K562 (cell line): Measurements from ENCODE around the gene TMEM108. TPM values are rescaled to one million over a fixed set of nuclear protein-coding genes. Genes with fewer than 3 reads are reported as not detected.

Experiments used
- ATAC-seq: fragments of 200-7000 bp; cut with Tn5 transposase; 3 replicates; pipeline ENCODE4 v1.9.1; 2020; ENCODE audit warnings: moderate library complexity
- BruUV-seq: library from RNA; stranded (reverse); fragments of 400-500 nt; replicated peaks from 2 replicates; lab custom pipeline; 2021; lab: Mats Ljungman, UMichigan
- CTCF ChIA-PET: fragments of 300-600 bp; formaldehyde crosslinking; extraction: SDS; loops from one replicate; lab custom pipeline; 2021; ENCODE audit warnings: low intra/inter-chr PET ratio; lab: Yijun Ruan, JAX
- POLR2A ChIA-PET: fragments of 300-600, 350-650 bp; sonication (Branson Sonifier 250); formaldehyde crosslinking; extraction: SDS; loops from one replicate; lab custom pipeline; 2021; ENCODE audit warnings: antibody characterized with exemption, inconsistent platforms; lab: Yijun Ruan, JAX
- DNase-seq, 4 experiments: peaks; one replicate each; pipeline versions ENCODE4 v3.0.0 to v3.0.0-alpha.2; 2011 to 2018; ENCODE audit warnings: low spot score in 3 of 4, mixed read lengths in 3 of 4; ENCODE audit errors: extremely low read depth in 1 of 4
- FAIRE-seq: peaks from 2 replicates; lab custom pipeline; 2011; peaks lifted over from hg19 to GRCh38; lab: Jason Lieb, UNC
- H2AFZ ChIP-seq: 2 replicates; pipeline ENCODE4 v1.6.0; 2011; ENCODE audit warnings: low read depth, low read length, control low read depth, inconsistent platforms
- H3K27ac ChIP-seq: fragments of 200-600 bp; 3 replicates; pipeline ENCODE4 v1.8.0; 2011; ENCODE audit warnings: low read depth, mild to moderate bottlenecking, control low read depth, inconsistent platforms, low read length, moderate library complexity, mixed read lengths; ENCODE audit errors: extremely low read depth
- H3K27me3 ChIP-seq, 2 experiments: fragments of 300-600 bp in 1 of 2; 2 replicates in 1 of 2; 3 replicates in 1 of 2; pipeline versions ENCODE4 v1.6.0 to v1.8.0; 2011; ENCODE audit warnings: inconsistent platforms in 2 of 2, low read length in 2 of 2, mild to moderate bottlenecking in 1 of 2, mixed read lengths in 1 of 2, moderate library complexity in 1 of 2; ENCODE audit not compliant: control insufficient read depth in 2 of 2, insufficient read depth in 2 of 2
- H3K36me3 ChIP-seq: fragments of 300-600 bp; 3 replicates; pipeline ENCODE4 v1.8.0; 2011; ENCODE audit warnings: mild to moderate bottlenecking, low read length, inconsistent platforms; ENCODE audit not compliant: control insufficient read depth, insufficient read depth
- H3K4me1 ChIP-seq, 2 experiments: fragments of 200-600 bp in 1 of 2; replicated peaks in 1 of 2; 2 replicates in 1 of 2; 3 replicates in 1 of 2; pipeline versions ENCODE4 v1.5.1 to v1.8.0; 2011; ENCODE audit warnings: inconsistent platforms in 2 of 2, low read length in 2 of 2, mild to moderate bottlenecking in 1 of 2, mixed read lengths in 1 of 2, moderate library complexity in 1 of 2; ENCODE audit not compliant: control insufficient read depth in 2 of 2, insufficient read depth in 2 of 2
- H3K4me2 ChIP-seq: 2 replicates; pipeline ENCODE4 v1.6.1; 2011; ENCODE audit warnings: low read length, control low read depth, inconsistent platforms, mixed read lengths; ENCODE audit not compliant: insufficient read depth
- H3K4me3 ChIP-seq: fragments of 200-600 bp; sonication (generic), shearing (Covaris generic); 2 replicates; pipeline ENCODE4 v1.5.1; 2016; ENCODE audit warnings: control low read depth, inconsistent platforms
- H3K79me2 ChIP-seq: fragments of 200-600 bp; 3 replicates; pipeline ENCODE4 v1.8.0; 2011; ENCODE audit warnings: low read length, inconsistent platforms; ENCODE audit not compliant: control insufficient read depth, insufficient read depth
- H3K9ac ChIP-seq, 2 experiments: 2 replicates each; pipeline versions ENCODE4 v1.6.0 to v1.6.1; 2011; ENCODE audit warnings: low read depth in 2 of 2, low read length in 2 of 2, control low read depth in 1 of 2, inconsistent platforms in 1 of 2, mild to moderate bottlenecking in 1 of 2, mixed read lengths in 1 of 2; ENCODE audit not compliant: insufficient read depth in 1 of 2
- H3K9me1 ChIP-seq: one replicate; pipeline ENCODE4 v1.6.0; 2011; ENCODE audit warnings: inconsistent platforms, mild to moderate bottlenecking, low read length, moderate library complexity; ENCODE audit not compliant: control insufficient read depth, insufficient read depth
- H3K9me3 ChIP-seq: replicated peaks from 2 replicates; pipeline ENCODE4 v1.5.1; 2011; ENCODE audit warnings: low read depth, low read length, inconsistent platforms; ENCODE audit not compliant: control insufficient read depth, insufficient read depth
- H4K20me1 ChIP-seq: replicated peaks from 2 replicates; pipeline ENCODE4 v1.6.1; 2011; ENCODE audit warnings: low read length, inconsistent platforms, mixed read lengths; ENCODE audit not compliant: control insufficient read depth, insufficient read depth
- CHAMP1 ChIP-seq: fragments of 450-650 bp; IDR thresholded peaks from 2 replicates; pipeline ENCODE4 v1.6.1; 2016; ENCODE audit warnings: mild to moderate bottlenecking
- PCBP1 ChIP-seq: fragments of 200-400 bp; formaldehyde crosslinking; IDR thresholded peaks from 2 replicates; pipeline ENCODE4 v1.6.1; 2018; ENCODE audit warnings: mild to moderate bottlenecking, low read depth, low read length; ENCODE audit not compliant: poor library complexity, severe bottlenecking
- SIX5 ChIP-seq, 2 experiments: IDR thresholded peaks; 2 replicates each; pipeline ENCODE4 v1.6.1; 2011; ENCODE audit warnings: low read length in 2 of 2, borderline replicate concordance in 1 of 2, low read depth in 1 of 2, mild to moderate bottlenecking in 1 of 2, moderate library complexity in 1 of 2; ENCODE audit not compliant: insufficient read depth in 1 of 2
- TEAD4 ChIP-seq, 2 experiments: sonication (generic) in 1 of 2; formaldehyde crosslinking in 1 of 2; IDR thresholded peaks; 2 replicates each; pipeline versions ENCODE4 v1.6.1 to v1.8.0; 2012 to 2022; ENCODE audit warnings: borderline replicate concordance in 1 of 2, inconsistent platforms in 1 of 2, low read length in 1 of 2, mild to moderate bottlenecking in 1 of 2, missing genetic modification reagents in 1 of 2
- ZNF124 ChIP-seq: sonication (generic); formaldehyde crosslinking; IDR thresholded peaks from 2 replicates; pipeline ENCODE4 v1.8.1; 2022; ENCODE audit warnings: missing genetic modification reagents
- WGBS: fragments of 100-300 bp; shearing (Covaris generic); methylation state at CpG from one replicate; pipeline ENCODE4 v1.1.6; 2016; ENCODE audit warnings: low coverage, mixed read lengths; ENCODE audit not compliant: insufficient coverage; ENCODE audit errors: missing lambda C conversion rate; 5-methylcytosine and 5-hydroxymethylcytosine counted together
- in situ Hi-C: fragments of 300-500 bp; cut with MboI; formaldehyde crosslinking; loops from 4 replicates; pipeline ENCODE4 v1.15.0; 2018; ENCODE audit warnings: inconsistent platforms, mixed read lengths
- intact Hi-C: fragments of 100-400 bp; cut with micrococcal nuclease; formaldehyde crosslinking; loops from 2 replicates; pipeline ENCODE4 v1.14.2; 2022
- polyA plus RNA-seq, 8 experiments: library from polyadenylated mRNA; depleted of rRNA in 4 of 8; stranded (reverse) in 5 of 8; unstranded in 3 of 8; fragments of >200 nt; fragmentation: Nextera tagmentation in 2 of 8; fragmentation: Illumina TruSeq in 1 of 8; extraction: Ambion mirVana in 2 of 8; extraction: Trizol in 1 of 8; gene quantifications; 2 replicates each; pipeline versions ENCODE4 v1.2.1 to v1.2.3, GENCODE V29; 2011 to 2014; ENCODE audit warnings: inconsistent platforms in 1 of 8, missing spikeins in 1 of 8
- total RNA-seq, 7 experiments: library from RNA; depleted of rRNA in 6 of 7; stranded (reverse); fragments of >200 nt in 6 of 7; fragmentation: Illumina TruSeq in 2 of 7; extraction: Trizol in 2 of 7; gene quantifications; 2 replicates each; pipeline versions ENCODE4 v1.2.1 to v1.2.3, GENCODE V29; 2011 to 2021; ENCODE audit warnings: low replicate concordance in 1 of 7

Gene TMEM108
- total and polyA plus RNA-seq, 9 of the 15 experiments (the other 6 are each of a cell fraction or from before 2014, with no cell fraction given), result 0.65 to 11.1 (median 3.4) TPM

DNA sequence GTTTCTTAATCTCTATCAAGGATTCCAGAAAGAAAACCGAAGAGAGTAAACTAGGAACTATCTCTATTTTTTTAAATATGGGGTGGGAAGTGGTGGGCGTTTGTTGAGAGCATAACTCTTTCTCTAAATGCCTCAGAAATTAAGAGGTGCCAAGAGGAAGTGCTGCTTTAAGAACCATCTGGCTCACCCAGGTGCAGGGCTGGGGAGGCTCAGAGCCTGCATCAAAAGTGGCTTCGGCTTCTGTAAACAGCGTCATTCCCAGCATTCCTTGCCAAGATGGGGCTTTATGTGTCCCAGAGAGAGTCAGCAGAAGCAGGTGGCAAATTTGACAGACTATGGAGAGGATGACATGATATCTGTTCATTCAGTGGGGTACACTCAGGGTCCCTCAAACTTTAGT lies 238.4 kb downstream of the TMEM108 start (continued):
- TF ChIP-seq SIX5 (IDR thresholded peaks at IDR 0.05; ENCODE audit: borderline replicate concordance in 1 of 2, insufficient read depth in 1 of 2, low read depth in 1 of 2, low read length in 2 of 2) (no peak), CHAMP1 (no peak), TEAD4 (IDR thresholded peaks at IDR 0.05; ENCODE audit: low read length) (no peak), TEAD4 (CRISPR knock-in tag; IDR thresholded peaks at IDR 0.05; ENCODE audit: borderline replicate concordance) (no peak), PCBP1 (no peak)

- DNase-seq, result no peak
- POLR2A ChIA-PET, result no interaction called here
- 41% methylated on average over 2 of the region's 2 CpGs for WGBS
- BruUV-seq, result no TSS peak
- Histone ChIP-seq H2AFZ (no peak overlapping the region), H4K20me1 (no peaks in the 10 kb centered on the region), H3K27me3 (no peaks in the 10 kb centered on the region), H3K9me1 (no peaks in the 10 kb centered on the region), H3K9ac (no peak overlapping the region), H3K36me3 (no peaks in the 10 kb centered on the region)
- ATAC-seq, result no peak
- no peak for TF ChIP-seq ZNF124
- TF ChIP-seq, all 486 proteins: peak for 0
- Histone ChIP-seq H3K9me3 (no peaks in the 10 kb centered on the region), H3K4me1 (no peaks in the 10 kb centered on the region), H3K4me3 (no peak overlapping the region), H3K79me2 (no peaks in the 10 kb centered on the region), H3K4me2 (no peak overlapping the region), H3K27ac (no peak overlapping the region)
- intact Hi-C loops, result loop anchor here (10.0 kb wide), 1 partner anchor 233 kb away; no protein-coding TSS in a partner anchor
- in situ Hi-C loops, result no loop called here
- CTCF ChIA-PET, result no interaction called here
- no peak for FAIRE-seq
These were observed 239.6 kb downstream of the TMEM108 start for GRCh38 chr3:133277813-133278212.
